WTC11 (cell line): Measurements from ENCODE around the gene NT5C1A. TPM values are rescaled to one million over a fixed set of nuclear protein-coding genes. Genes with fewer than 3 reads are reported as not detected.

ENCODE experiments used
- CDX4 ChIP-seq: fragments of 250-450 bp; sonication (Bioruptor Pico); IDR thresholded peaks from 2 replicates; pipeline ENCODE4 v1.9.0; 2021; ENCODE audit warnings: moderate library complexity, mild to moderate bottlenecking, inconsistent platforms, borderline replicate concordance
- FOXK1 ChIP-seq: sonication (generic); formaldehyde crosslinking; IDR thresholded peaks from 2 replicates; pipeline ENCODE4 v1.8.0; 2022; ENCODE audit warnings: mild to moderate bottlenecking, moderate library complexity, missing genetic modification reagents
- JUN ChIP-seq: sonication (generic); formaldehyde crosslinking; IDR thresholded peaks from 2 replicates; pipeline ENCODE4 v1.8.0; 2023; ENCODE audit warnings: mild to moderate bottlenecking, missing genetic modification reagents
- MXD4 ChIP-seq: fragments of 250-450 bp; sonication (Bioruptor Pico); IDR thresholded peaks from 2 replicates; pipeline ENCODE4 v1.8.0; 2021; ENCODE audit warnings: mild to moderate bottlenecking, moderate library complexity, borderline replicate concordance
- NFYB ChIP-seq: sonication (generic); formaldehyde crosslinking; conservative IDR thresholded peaks from 2 replicates; pipeline ENCODE4 v1.8.0; 2022; ENCODE audit warnings: low read depth, missing genetic modification reagents
- NR3C1 ChIP-seq: sonication (generic); formaldehyde crosslinking; conservative IDR thresholded peaks from 2 replicates; pipeline ENCODE4 v1.8.1; 2023; ENCODE audit warnings: low read depth, mild to moderate bottlenecking, missing genetic modification reagents
- SMAD4 ChIP-seq: sonication (generic); formaldehyde crosslinking; IDR thresholded peaks from 2 replicates; pipeline ENCODE4 v1.8.0; 2022; ENCODE audit warnings: mild to moderate bottlenecking, missing genetic modification reagents
- TEAD1 ChIP-seq: sonication (generic); formaldehyde crosslinking; IDR thresholded peaks from 2 replicates; pipeline ENCODE4 v1.8.0; 2022; ENCODE audit warnings: mild to moderate bottlenecking, missing genetic modification reagents
- ZBTB21 ChIP-seq: sonication (generic); formaldehyde crosslinking; IDR thresholded peaks from 2 replicates; pipeline ENCODE4 v1.8.1; 2023; ENCODE audit warnings: mild to moderate bottlenecking, missing genetic modification reagents, borderline replicate concordance
- ZNF121 ChIP-seq: sonication (generic); formaldehyde crosslinking; IDR thresholded peaks from 2 replicates; pipeline ENCODE4 v1.8.0; 2023; ENCODE audit warnings: missing genetic modification reagents
- ZNF512 ChIP-seq: sonication (generic); formaldehyde crosslinking; IDR thresholded peaks from 2 replicates; pipeline ENCODE4 v1.8.1; 2022; ENCODE audit warnings: missing genetic modification reagents, borderline replicate concordance
- total RNA-seq: library from RNA; stranded (reverse); gene quantifications from 3 replicates; pipeline ENCODE4 v1.2.3, GENCODE V29; 2021
- TF ChIP-seq, protein P1 (sequence below): sonication (generic); formaldehyde crosslinking; IDR thresholded peaks from 2 replicates; pipeline ENCODE4 v1.8.1; 2023; ENCODE audit warnings: mild to moderate bottlenecking, missing genetic modification reagents
- TF ChIP-seq, protein P2 (sequence below): sonication (generic); formaldehyde crosslinking; IDR thresholded peaks from 2 replicates; pipeline ENCODE4 v1.8.0; 2022; ENCODE audit warnings: missing genetic modification reagents
- TF ChIP-seq, protein P3 (sequence below): fragments of 250-450 bp; sonication (Bioruptor Pico); IDR thresholded peaks from 2 replicates; pipeline ENCODE4 v1.9.0; 2021; ENCODE audit warnings: mild to moderate bottlenecking, borderline replicate concordance
- TF ChIP-seq, protein P4 (sequence below): sonication (generic); formaldehyde crosslinking; IDR thresholded peaks from 2 replicates; pipeline ENCODE4 v1.8.1; 2023; ENCODE audit warnings: mild to moderate bottlenecking, missing genetic modification reagents

The NT5C1A gene
- total RNA-seq, 1 experiment from 2014 or later = not detected

DNA sequence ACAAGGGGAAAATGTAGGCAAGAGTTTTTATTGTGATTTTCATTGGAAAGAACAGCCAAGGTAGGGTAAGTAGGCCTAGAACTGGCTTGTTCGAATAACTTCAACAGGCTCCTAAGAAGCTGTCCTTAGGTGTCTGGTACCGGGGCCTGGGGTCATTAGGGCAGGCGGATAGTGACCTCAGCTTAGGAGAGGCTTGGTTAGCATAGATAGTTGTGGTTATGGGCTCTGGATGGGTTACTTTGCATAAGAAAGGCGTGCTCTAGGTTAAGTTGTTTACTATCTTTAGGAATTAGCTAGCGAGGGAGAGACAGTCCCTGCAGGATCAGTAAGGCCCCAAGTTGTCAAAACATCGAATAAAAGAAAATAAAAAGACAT lies 40.0 kb upstream of the NT5C1A start (continued):
- TF ChIP-seq, protein P1, sequence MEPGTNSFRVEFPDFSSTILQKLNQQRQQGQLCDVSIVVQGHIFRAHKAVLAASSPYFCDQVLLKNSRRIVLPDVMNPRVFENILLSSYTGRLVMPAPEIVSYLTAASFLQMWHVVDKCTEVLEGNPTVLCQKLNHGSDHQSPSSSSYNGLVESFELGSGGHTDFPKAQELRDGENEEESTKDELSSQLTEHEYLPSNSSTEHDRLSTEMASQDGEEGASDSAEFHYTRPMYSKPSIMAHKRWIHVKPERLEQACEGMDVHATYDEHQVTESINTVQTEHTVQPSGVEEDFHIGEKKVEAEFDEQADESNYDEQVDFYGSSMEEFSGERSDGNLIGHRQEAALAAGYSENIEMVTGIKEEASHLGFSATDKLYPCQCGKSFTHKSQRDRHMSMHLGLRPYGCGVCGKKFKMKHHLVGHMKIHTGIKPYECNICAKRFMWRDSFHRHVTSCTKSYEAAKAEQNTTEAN = no peak
- TF ChIP-seq, protein P2, sequence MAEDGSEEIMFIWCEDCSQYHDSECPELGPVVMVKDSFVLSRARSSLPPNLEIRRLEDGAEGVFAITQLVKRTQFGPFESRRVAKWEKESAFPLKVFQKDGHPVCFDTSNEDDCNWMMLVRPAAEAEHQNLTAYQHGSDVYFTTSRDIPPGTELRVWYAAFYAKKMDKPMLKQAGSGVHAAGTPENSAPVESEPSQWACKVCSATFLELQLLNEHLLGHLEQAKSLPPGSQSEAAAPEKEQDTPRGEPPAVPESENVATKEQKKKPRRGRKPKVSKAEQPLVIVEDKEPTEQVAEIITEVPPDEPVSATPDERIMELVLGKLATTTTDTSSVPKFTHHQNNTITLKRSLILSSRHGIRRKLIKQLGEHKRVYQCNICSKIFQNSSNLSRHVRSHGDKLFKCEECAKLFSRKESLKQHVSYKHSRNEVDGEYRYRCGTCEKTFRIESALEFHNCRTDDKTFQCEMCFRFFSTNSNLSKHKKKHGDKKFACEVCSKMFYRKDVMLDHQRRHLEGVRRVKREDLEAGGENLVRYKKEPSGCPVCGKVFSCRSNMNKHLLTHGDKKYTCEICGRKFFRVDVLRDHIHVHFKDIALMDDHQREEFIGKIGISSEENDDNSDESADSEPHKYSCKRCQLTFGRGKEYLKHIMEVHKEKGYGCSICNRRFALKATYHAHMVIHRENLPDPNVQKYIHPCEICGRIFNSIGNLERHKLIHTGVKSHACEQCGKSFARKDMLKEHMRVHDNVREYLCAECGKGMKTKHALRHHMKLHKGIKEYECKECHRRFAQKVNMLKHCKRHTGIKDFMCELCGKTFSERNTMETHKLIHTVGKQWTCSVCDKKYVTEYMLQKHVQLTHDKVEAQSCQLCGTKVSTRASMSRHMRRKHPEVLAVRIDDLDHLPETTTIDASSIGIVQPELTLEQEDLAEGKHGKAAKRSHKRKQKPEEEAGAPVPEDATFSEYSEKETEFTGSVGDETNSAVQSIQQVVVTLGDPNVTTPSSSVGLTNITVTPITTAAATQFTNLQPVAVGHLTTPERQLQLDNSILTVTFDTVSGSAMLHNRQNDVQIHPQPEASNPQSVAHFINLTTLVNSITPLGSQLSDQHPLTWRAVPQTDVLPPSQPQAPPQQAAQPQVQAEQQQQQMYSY (CRISPR knock-in tag) = no peak
- TF ChIP-seq FOXK1 (CRISPR knock-in tag) (peak; percentile 93), TEAD1 (CRISPR knock-in tag) (no peak), ZNF512 (CRISPR knock-in tag) (no peak), SMAD4 (CRISPR knock-in tag) (peak; percentile 57; the same call in 1 of the 2 replicates), CDX4 (CRISPR knock-in tag) (no peak), JUN (no peak), ZNF121 (no peak), ZBTB21 (CRISPR knock-in tag) (no peak), MXD4 (no peak), NR3C1 (CRISPR knock-in tag) (no peak), NFYB (CRISPR knock-in tag) (no peak)
- TF ChIP-seq, protein P3, sequence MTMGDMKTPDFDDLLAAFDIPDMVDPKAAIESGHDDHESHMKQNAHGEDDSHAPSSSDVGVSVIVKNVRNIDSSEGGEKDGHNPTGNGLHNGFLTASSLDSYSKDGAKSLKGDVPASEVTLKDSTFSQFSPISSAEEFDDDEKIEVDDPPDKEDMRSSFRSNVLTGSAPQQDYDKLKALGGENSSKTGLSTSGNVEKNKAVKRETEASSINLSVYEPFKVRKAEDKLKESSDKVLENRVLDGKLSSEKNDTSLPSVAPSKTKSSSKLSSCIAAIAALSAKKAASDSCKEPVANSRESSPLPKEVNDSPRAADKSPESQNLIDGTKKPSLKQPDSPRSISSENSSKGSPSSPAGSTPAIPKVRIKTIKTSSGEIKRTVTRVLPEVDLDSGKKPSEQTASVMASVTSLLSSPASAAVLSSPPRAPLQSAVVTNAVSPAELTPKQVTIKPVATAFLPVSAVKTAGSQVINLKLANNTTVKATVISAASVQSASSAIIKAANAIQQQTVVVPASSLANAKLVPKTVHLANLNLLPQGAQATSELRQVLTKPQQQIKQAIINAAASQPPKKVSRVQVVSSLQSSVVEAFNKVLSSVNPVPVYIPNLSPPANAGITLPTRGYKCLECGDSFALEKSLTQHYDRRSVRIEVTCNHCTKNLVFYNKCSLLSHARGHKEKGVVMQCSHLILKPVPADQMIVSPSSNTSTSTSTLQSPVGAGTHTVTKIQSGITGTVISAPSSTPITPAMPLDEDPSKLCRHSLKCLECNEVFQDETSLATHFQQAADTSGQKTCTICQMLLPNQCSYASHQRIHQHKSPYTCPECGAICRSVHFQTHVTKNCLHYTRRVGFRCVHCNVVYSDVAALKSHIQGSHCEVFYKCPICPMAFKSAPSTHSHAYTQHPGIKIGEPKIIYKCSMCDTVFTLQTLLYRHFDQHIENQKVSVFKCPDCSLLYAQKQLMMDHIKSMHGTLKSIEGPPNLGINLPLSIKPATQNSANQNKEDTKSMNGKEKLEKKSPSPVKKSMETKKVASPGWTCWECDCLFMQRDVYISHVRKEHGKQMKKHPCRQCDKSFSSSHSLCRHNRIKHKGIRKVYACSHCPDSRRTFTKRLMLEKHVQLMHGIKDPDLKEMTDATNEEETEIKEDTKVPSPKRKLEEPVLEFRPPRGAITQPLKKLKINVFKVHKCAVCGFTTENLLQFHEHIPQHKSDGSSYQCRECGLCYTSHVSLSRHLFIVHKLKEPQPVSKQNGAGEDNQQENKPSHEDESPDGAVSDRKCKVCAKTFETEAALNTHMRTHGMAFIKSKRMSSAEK = no peak
- TF ChIP-seq, protein P4, sequence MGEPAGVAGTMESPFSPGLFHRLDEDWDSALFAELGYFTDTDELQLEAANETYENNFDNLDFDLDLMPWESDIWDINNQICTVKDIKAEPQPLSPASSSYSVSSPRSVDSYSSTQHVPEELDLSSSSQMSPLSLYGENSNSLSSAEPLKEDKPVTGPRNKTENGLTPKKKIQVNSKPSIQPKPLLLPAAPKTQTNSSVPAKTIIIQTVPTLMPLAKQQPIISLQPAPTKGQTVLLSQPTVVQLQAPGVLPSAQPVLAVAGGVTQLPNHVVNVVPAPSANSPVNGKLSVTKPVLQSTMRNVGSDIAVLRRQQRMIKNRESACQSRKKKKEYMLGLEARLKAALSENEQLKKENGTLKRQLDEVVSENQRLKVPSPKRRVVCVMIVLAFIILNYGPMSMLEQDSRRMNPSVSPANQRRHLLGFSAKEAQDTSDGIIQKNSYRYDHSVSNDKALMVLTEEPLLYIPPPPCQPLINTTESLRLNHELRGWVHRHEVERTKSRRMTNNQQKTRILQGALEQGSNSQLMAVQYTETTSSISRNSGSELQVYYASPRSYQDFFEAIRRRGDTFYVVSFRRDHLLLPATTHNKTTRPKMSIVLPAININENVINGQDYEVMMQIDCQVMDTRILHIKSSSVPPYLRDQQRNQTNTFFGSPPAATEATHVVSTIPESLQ (CRISPR knock-in tag) = no peak
